Upper lobe of left lung (tissue), 4 donors: ENCODE data around the gene CYP46A1.

Experiments
- POLR2AphosphoS5 ChIP-seq, 2 donors: sonication (generic); formaldehyde crosslinking; IDR thresholded peaks; one replicate each; pipeline ENCODE4 v1.5.1; 2017; ENCODE audit warnings: antibody characterized with exemption in 2 of 2
- TF ChIP-seq, protein P1 (sequence below), 6 experiments: fragments of 450-650 bp in 4 of 6; fragments of 200-600 bp in 2 of 6; sonication (generic) in 2 of 6; IDR thresholded peaks; one replicate each; pipeline ENCODE4 v1.5.1; 2016 to 2019; ENCODE audit warnings: antibody characterized with exemption in 6 of 6

DNA sequence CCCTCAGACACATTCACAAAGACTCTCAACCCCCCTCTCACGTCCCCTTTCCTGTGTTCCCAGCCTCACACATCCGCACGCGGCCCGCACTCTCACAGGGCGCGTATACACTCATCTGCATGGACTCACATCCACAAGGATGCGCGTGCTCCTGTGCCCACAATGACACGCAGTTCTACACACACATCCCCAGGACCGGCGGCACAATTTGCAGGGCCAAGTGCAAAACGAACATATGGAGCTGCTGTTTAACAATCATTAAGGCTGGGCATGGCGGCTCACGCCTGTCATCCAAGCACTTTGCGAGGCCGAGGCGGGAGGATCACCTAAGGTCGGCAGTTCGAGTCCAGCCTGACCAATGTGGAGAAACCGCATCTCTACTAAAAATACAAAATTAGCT, 72.7 kb downstream of the CYP46A1 start:
- TF ChIP-seq, protein P1, sequence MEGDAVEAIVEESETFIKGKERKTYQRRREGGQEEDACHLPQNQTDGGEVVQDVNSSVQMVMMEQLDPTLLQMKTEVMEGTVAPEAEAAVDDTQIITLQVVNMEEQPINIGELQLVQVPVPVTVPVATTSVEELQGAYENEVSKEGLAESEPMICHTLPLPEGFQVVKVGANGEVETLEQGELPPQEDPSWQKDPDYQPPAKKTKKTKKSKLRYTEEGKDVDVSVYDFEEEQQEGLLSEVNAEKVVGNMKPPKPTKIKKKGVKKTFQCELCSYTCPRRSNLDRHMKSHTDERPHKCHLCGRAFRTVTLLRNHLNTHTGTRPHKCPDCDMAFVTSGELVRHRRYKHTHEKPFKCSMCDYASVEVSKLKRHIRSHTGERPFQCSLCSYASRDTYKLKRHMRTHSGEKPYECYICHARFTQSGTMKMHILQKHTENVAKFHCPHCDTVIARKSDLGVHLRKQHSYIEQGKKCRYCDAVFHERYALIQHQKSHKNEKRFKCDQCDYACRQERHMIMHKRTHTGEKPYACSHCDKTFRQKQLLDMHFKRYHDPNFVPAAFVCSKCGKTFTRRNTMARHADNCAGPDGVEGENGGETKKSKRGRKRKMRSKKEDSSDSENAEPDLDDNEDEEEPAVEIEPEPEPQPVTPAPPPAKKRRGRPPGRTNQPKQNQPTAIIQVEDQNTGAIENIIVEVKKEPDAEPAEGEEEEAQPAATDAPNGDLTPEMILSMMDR (IDR thresholded peaks at IDR 0.05) = no peak
- no peak for TF ChIP-seq POLR2AphosphoS5 (IDR thresholded peaks at IDR 0.05)
